Activated T-cell treated with anti-CD3 and anti-CD28 coated beads, Interleukin-2, amount 50 U/mL, for 4 hours (primary cell): ENCODE data around the gene IYD. TPM values are rescaled to one million over a fixed set of nuclear protein-coding genes. Genes with fewer than 3 reads are reported as not detected.

Experiments
- ATAC-seq, 2 donors: fragments of 200-7000 bp; cut with Tn5 transposase; one replicate each; pipeline ENCODE4 v1.10.0; 2021
- DNase-seq: peaks from one replicate; pipeline ENCODE4 v3.0.0-alpha.2; 2020
- H3K27me3 Mint-ChIP-seq: one replicate; pipeline ENCODE4 v1.8.0; 2021; ENCODE audit warnings: low read depth, mixed read lengths
- H3K36me3 Mint-ChIP-seq: one replicate; pipeline ENCODE4 v1.8.0; 2022; ENCODE audit warnings: mixed read lengths; ENCODE audit not compliant: insufficient read depth
- H3K4me1 Mint-ChIP-seq: one replicate; pipeline ENCODE4 v1.8.0; 2021; ENCODE audit warnings: low read depth, mixed read lengths
- H3K4me3 Mint-ChIP-seq: one replicate; pipeline ENCODE4 v1.8.0; 2021; ENCODE audit warnings: mild to moderate bottlenecking, moderate library complexity, mixed read lengths
- H3K9me3 Mint-ChIP-seq: one replicate; pipeline ENCODE4 v1.8.0; 2021; ENCODE audit warnings: mixed read lengths
- total RNA-seq, 3 donors: library from RNA; stranded (reverse); gene quantifications; one replicate each; pipeline ENCODE4 v1.2.1, GENCODE V29; 2021

The IYD gene
- total RNA-seq, 3 donors from 2014 or later, result 0.03 TPM; not detected in 2

- Mint-ChIP-seq H3K4me3 (no peak overlapping the region), H3K9me3 (no peaks in the 10 kb centered on the region), H3K4me1 (no peaks in the 10 kb centered on the region), H3K36me3 (no peaks in the 10 kb centered on the region), H3K27me3 (peaks cover 11% of the 10 kb centered on the region)
- no peak for DNase-seq
- ATAC-seq, result no peak
Observed at GRCh38 chr6:150336708-150337107, 32.1 kb upstream of the IYD start.

GRCh38 chr6:150342126-150342525 is 26.7 kb upstream of the IYD start:
- ATAC-seq (no peak), DNase-seq (no peak)
- Mint-ChIP-seq H3K4me3 (no peak overlapping the region), H3K9me3 (no peaks in the 10 kb centered on the region), H3K36me3 (no peaks in the 10 kb centered on the region), H3K4me1 (no peaks in the 10 kb centered on the region), H3K27me3 (peaks cover 2% of the 10 kb centered on the region)

- no peak for DNase-seq
- no peaks in the 10 kb centered on the region for H3K9me3 Mint-ChIP-seq
- H3K36me3 Mint-ChIP-seq, result no peaks in the 10 kb centered on the region
- H3K27me3 Mint-ChIP-seq, result peaks cover 2% of the 10 kb centered on the region
- H3K4me3 Mint-ChIP-seq, result no peak overlapping the region
- H3K4me1 Mint-ChIP-seq, result no peaks in the 10 kb centered on the region
- no peak for ATAC-seq
Observed at GRCh38 chr6:150343434-150343833, 25.4 kb upstream of the IYD start.

- Mint-ChIP-seq H3K4me3 (no peak overlapping the region), H3K27me3 (peaks cover 2% of the 10 kb centered on the region), H3K36me3 (no peaks in the 10 kb centered on the region), H3K4me1 (no peaks in the 10 kb centered on the region), H3K9me3 (no peaks in the 10 kb centered on the region)
- ATAC-seq, result no peak
- DNase-seq, result no peak
Observed at GRCh38 chr6:150345781-150346180, 23.0 kb upstream of the IYD start.

- Mint-ChIP-seq H3K4me3 (no peak overlapping the region), H3K36me3 (no peaks in the 10 kb centered on the region), H3K27me3 (peaks cover 2% of the 10 kb centered on the region), H3K4me1 (no peaks in the 10 kb centered on the region), H3K9me3 (no peaks in the 10 kb centered on the region)
- no peak for ATAC-seq
- no peak for DNase-seq
Observed at GRCh38 chr6:150346346-150346745, 22.5 kb upstream of the IYD start.

GRCh38 chr6:150347845-150348244 is 21.0 kb upstream of the IYD start:
- Mint-ChIP-seq H3K36me3 (no peaks in the 10 kb centered on the region), H3K27me3 (peaks cover 2% of the 10 kb centered on the region), H3K4me3 (no peak overlapping the region), H3K9me3 (no peaks in the 10 kb centered on the region), H3K4me1 (no peaks in the 10 kb centered on the region)
- ATAC-seq, result no peak
- DNase-seq, result no peak

GRCh38 chr6:150349546-150349945 is 19.3 kb upstream of the IYD start:
- DNase-seq (no peak), ATAC-seq (no peak)
- no peaks in the 10 kb centered on the region for H3K36me3 Mint-ChIP-seq
- H3K27me3 Mint-ChIP-seq, result peaks cover 2% of the 10 kb centered on the region
- H3K4me3 Mint-ChIP-seq, result no peak overlapping the region
- no peaks in the 10 kb centered on the region for H3K9me3 Mint-ChIP-seq
- H3K4me1 Mint-ChIP-seq, result no peaks in the 10 kb centered on the region

GRCh38 chr6:150352321-150353296 is 16.2 kb upstream of the IYD start:
- Mint-ChIP-seq H3K27me3 (peaks cover 4% of the 10 kb centered on the region), H3K9me3 (no peaks in the 10 kb centered on the region), H3K4me1 (no peaks in the 10 kb centered on the region), H3K4me3 (no peak overlapping the region), H3K36me3 (no peaks in the 10 kb centered on the region)
- no peak for ATAC-seq
- no peak for DNase-seq

- no peaks in the 10 kb centered on the region for H3K36me3 Mint-ChIP-seq
- H3K27me3 Mint-ChIP-seq, result peaks cover 4% of the 10 kb centered on the region
- H3K4me3 Mint-ChIP-seq, result no peak overlapping the region
- no peak for DNase-seq
- H3K9me3 Mint-ChIP-seq, result no peaks in the 10 kb centered on the region
- no peak for ATAC-seq
- H3K4me1 Mint-ChIP-seq, result no peaks in the 10 kb centered on the region
Observed at GRCh38 chr6:150353445-150353844, 15.4 kb upstream of the IYD start.

GRCh38 chr6:150354754-150355571 is 13.8 kb upstream of the IYD start:
- DNase-seq, result no peak
- ATAC-seq, result no peak
- no peaks in the 10 kb centered on the region for H3K9me3 Mint-ChIP-seq
- no peaks in the 10 kb centered on the region for H3K4me1 Mint-ChIP-seq
- H3K4me3 Mint-ChIP-seq, result no peak overlapping the region
- H3K36me3 Mint-ChIP-seq, result no peaks in the 10 kb centered on the region
- peaks cover 2% of the 10 kb centered on the region for H3K27me3 Mint-ChIP-seq

- Mint-ChIP-seq H3K27me3 (peaks cover 2% of the 10 kb centered on the region), H3K4me3 (no peak overlapping the region), H3K36me3 (no peaks in the 10 kb centered on the region), H3K9me3 (no peaks in the 10 kb centered on the region), H3K4me1 (no peaks in the 10 kb centered on the region)
- ATAC-seq (no peak), DNase-seq (no peak)
Observed at GRCh38 chr6:150355932-150356331, 12.9 kb upstream of the IYD start.

- H3K36me3 Mint-ChIP-seq, result no peaks in the 10 kb centered on the region
- no peaks in the 10 kb centered on the region for H3K9me3 Mint-ChIP-seq
- no peaks in the 10 kb centered on the region for H3K4me1 Mint-ChIP-seq
- ATAC-seq (no peak), DNase-seq (no peak)
- H3K27me3 Mint-ChIP-seq, result peaks cover 1% of the 10 kb centered on the region
- H3K4me3 Mint-ChIP-seq, result no peak overlapping the region
Observed at GRCh38 chr6:150361876-150362275, 6.9 kb upstream of the IYD start.

GRCh38 chr6:150363733-150364132 is 5.1 kb upstream of the IYD start:
- no peak for DNase-seq
- no peaks in the 10 kb centered on the region for H3K4me1 Mint-ChIP-seq
- H3K36me3 Mint-ChIP-seq, result no peaks in the 10 kb centered on the region
- no peak for ATAC-seq
- no peaks in the 10 kb centered on the region for H3K9me3 Mint-ChIP-seq
- H3K27me3 Mint-ChIP-seq, result peaks cover 1% of the 10 kb centered on the region
- H3K4me3 Mint-ChIP-seq, result no peak overlapping the region

GRCh38 chr6:150366118-150366778 is 2.6 kb upstream of the IYD start:
- Mint-ChIP-seq H3K4me3 (no peak overlapping the region), H3K27me3 (peaks cover 1% of the 10 kb centered on the region), H3K4me1 (no peaks in the 10 kb centered on the region), H3K36me3 (no peaks in the 10 kb centered on the region), H3K9me3 (no peaks in the 10 kb centered on the region)
- DNase-seq (no peak), ATAC-seq (no peak)
